PFSK-1 (cell line): ENCODE data around the gene CLVS2.

Experiments
- FOXP2 ChIP-seq: optimal IDR thresholded peaks from 2 replicates; pipeline ENCODE3; 2011; ENCODE audit warnings: borderline replicate concordance, control low read depth, inconsistent platforms; ENCODE audit not compliant: insufficient read depth; ENCODE audit errors: extremely low read length, extremely low read depth
- POLR2AphosphoS5 ChIP-seq: IDR thresholded peaks from 2 replicates; pipeline ENCODE4 v1.6.1; 2012; ENCODE audit warnings: low read depth, mild to moderate bottlenecking, control low read depth, low read length, moderate library complexity
- REST ChIP-seq, 2 experiments: IDR thresholded peaks; 2 replicates each; pipeline versions ENCODE4 v1.6.1 to v1.8.0; 2011 to 2012; ENCODE audit warnings: low read depth in 2 of 2, low read length in 2 of 2, control low read depth in 1 of 2, inconsistent platforms in 1 of 2, mild to moderate bottlenecking in 1 of 2, moderate library complexity in 1 of 2; ENCODE audit not compliant: insufficient read depth in 1 of 2
- SIN3A ChIP-seq: IDR thresholded peaks from 2 replicates; pipeline ENCODE4 v1.6.1; 2012; ENCODE audit warnings: mild to moderate bottlenecking, low read length, moderate library complexity, borderline replicate concordance; ENCODE audit not compliant: insufficient read depth
- TAF1 ChIP-seq: IDR thresholded peaks from 2 replicates; pipeline ENCODE4 v1.6.1; 2012; ENCODE audit warnings: low read length, control low read depth, borderline replicate concordance; ENCODE audit not compliant: insufficient read depth

- TF ChIP-seq SIN3A (no peak), TAF1 (no peak), POLR2AphosphoS5 (no peak), REST (IDR thresholded peaks at IDR 0.05; ENCODE audit: insufficient read depth in 1 of 2, low read depth in 2 of 2, low read length in 2 of 2) (no peak), FOXP2 (no peak)
Measured at GRCh38 chr6:123042401-123042800, 46.4 kb downstream of the CLVS2 start.
